Astrocyte (in vitro differentiated cells and primary cell): ENCODE results near the gene EYA2.

Experiments used
- EZH2 ChIP-seq: IDR thresholded peaks from 2 replicates; pipeline ENCODE4 v1.6.1; 2012; ENCODE audit warnings: mild to moderate bottlenecking, low read length, inconsistent platforms; ENCODE audit not compliant: insufficient read depth
- TF ChIP-seq, protein P1 (sequence below): IDR thresholded peaks from 2 replicates; pipeline ENCODE4 v1.5.1; 2011; ENCODE audit warnings: low read depth, mild to moderate bottlenecking, inconsistent platforms, low read length, moderate library complexity; ENCODE audit not compliant: insufficient read depth

DNA sequence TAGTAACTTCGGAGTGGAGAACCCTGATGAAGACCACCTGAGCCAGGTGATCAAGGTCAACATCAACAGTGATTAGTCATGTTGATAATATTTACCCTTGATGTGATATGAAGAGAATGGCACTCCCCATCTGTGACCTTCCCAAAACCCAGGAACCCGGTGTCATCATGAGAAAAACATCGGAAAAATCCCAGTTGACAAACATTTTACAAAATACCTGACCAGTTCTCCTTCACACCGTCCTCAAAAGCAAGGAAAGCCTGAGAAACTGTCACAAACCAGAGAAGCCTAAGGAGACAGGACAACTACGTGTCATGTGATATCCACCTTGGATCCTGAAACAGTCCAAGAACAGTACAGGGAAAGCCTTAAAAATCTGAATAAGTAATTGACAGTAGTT, 264.5 kb downstream of the EYA2 start:
- TF ChIP-seq, protein P1, sequence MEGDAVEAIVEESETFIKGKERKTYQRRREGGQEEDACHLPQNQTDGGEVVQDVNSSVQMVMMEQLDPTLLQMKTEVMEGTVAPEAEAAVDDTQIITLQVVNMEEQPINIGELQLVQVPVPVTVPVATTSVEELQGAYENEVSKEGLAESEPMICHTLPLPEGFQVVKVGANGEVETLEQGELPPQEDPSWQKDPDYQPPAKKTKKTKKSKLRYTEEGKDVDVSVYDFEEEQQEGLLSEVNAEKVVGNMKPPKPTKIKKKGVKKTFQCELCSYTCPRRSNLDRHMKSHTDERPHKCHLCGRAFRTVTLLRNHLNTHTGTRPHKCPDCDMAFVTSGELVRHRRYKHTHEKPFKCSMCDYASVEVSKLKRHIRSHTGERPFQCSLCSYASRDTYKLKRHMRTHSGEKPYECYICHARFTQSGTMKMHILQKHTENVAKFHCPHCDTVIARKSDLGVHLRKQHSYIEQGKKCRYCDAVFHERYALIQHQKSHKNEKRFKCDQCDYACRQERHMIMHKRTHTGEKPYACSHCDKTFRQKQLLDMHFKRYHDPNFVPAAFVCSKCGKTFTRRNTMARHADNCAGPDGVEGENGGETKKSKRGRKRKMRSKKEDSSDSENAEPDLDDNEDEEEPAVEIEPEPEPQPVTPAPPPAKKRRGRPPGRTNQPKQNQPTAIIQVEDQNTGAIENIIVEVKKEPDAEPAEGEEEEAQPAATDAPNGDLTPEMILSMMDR: no peak
- TF ChIP-seq EZH2: no peak
